ENCODE measurements around the gene FUT6.

The FUT6 gene

DNA sequence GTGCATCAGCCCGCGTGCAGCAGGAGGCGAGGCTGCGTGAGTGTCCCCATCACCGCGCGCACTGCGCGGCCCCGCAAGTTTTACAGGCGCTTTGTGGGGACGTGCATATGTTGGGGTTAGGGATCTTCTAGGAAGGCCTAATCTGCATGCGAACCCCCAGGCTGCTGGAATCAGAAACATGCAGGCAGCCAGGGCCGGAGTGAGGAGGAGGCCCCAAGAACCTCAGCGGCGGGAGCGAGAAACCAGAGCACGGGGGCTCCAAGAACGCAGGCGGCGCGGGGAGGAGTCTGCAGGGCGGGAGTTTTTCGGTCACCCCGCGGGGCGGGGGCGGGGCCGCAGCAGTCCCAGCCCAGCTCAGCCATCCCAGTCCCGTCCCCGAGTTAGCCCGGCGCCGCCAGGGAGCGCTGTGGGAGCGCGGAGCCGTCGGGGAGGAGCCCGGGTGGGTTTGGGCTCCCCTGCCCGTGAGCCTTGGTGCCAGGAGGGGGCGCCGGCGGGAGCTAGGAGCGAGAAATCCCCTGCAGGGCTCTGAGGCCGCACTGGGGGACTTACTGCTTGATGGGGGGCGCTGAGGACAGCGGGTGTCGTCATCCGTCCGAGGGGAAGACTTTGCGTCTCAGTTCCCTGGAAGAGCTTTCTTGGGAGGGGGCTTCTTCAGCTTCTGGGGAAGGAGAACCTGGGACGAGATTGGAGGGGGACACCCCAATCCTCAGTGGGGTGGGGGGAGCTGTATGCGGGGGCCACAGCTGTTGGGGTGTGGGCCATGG is 35.6 kb downstream of the FUT6 start:
- DNase-seq, result peak; percentile 30

DNA sequence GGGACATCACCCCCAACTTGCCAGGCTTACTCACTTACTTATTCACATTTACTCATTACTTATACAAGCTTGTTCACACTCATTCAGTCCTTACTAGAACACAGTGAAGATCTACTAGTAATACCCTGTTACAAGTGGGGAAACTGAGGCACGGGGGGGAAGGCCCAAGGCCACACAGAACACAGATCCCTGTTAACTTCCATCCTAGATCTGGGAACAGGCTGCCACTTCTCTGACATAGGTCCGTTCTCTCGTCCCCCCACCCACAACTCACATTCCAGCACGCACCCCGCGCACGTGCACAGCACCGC is 36.1 kb downstream of the FUT6 start:
- no peak for DNase-seq

- no peak for DNase-seq
Measured at GRCh38 chr19:5801796-5802619, 37.5 kb downstream of the FUT6 start.

DNA sequence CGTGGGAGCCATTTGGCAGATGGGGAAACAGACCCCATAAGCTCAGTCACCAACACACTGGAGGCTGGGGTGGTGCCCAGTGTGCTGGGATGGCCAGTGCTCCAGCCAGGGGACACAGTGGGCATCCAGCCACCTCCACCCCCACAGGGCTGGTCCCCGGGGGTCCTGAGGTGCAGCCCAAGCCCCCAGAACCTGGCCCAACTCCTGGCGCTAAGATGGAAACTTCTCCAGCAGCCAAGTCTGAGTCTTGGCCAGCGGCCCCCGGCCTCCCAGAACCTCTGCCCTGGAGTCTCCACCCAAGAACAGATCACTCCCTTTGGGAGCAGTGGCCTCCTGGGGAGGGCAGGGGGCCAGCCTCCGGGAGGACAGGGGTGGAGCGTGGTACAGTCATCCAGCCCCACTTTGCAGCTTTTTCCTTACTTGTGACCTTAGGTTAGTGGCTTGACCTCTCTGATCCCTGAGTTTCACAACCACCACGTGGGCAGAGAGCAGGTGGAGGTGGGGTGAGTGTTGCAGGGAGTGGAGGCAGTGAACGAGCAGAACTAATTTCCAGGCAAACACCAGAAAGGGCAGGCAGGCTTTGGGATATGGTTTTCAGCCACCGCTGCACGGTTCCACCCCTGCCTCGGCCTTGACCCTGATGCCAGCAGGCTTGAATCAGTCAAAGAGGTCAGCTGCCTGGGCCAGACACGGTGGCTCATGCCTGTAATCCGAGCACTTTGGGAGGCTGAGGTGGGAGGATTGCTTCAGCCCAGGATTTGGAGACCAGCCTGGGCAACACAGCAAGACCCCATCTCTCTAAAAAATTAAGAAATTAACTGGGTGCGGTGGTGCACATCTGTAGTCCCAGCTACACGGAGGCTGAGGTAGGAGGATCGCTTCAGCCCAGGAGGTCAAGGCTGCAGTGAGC is 38.9 kb downstream of the FUT6 start:
- no peak for DNase-seq

- DNase-seq, result no peak
Measured at GRCh38 chr19:5799247-5800241, 40.0 kb downstream of the FUT6 start.

GRCh38 chr19:5798244-5798643 is 41.3 kb downstream of the FUT6 start:
- DNase-seq, result no peak

GRCh38 chr19:5795382-5795919 is 44.1 kb downstream of the FUT6 start:
- DNase-seq, result no peak

DNA sequence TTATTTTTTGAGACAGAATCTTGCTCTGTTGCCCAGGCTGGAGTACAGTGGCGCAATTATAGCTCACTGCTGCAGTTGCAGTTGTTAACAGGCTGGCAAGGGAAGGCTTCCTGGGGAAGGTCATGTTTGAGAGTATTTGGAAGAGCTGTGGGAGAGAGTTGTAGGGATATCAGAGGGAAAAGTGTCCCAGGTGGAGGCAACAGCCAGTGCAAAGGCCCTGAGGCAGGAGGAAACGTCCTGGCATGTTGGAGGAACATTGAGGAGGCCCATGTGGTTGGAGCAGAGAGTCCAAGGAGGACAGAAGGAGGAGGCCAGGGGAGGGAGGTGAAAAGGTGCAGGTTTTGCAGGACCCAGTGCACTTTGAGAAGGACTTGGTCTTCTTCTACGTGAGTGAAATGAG is 46.3 kb downstream of the FUT6 start:
- no peak for DNase-seq

DNA sequence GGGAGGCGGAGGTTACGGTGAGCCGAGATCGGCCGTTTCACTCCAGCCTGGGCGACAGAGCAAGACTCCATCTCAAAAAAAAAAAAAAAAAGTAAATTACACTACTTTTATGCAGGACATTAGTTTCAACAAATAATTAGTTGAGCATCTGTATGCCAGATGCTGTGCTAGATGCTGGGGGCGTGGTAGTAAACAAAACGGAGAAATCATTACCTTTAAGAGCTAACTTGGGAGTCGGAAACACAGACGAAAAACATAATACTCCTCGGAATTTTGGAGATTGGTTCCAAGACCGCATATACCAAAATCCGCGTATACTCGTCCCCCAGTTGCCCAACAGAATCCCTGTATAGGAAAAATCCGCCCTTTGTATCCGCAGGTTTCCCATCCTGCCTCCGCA is 47.3 kb downstream of the FUT6 start:
- no peak for DNase-seq

GRCh38 chr19:5790559-5791520 is 48.7 kb downstream of the FUT6 start, which contains the start of gene DUS3L:
Gene DUS3L (minus strand): TSS chr19:5791163. CDS start chr19:5791141, 22 bp downstream.
- peak; percentile 84 for DNase-seq

DNA sequence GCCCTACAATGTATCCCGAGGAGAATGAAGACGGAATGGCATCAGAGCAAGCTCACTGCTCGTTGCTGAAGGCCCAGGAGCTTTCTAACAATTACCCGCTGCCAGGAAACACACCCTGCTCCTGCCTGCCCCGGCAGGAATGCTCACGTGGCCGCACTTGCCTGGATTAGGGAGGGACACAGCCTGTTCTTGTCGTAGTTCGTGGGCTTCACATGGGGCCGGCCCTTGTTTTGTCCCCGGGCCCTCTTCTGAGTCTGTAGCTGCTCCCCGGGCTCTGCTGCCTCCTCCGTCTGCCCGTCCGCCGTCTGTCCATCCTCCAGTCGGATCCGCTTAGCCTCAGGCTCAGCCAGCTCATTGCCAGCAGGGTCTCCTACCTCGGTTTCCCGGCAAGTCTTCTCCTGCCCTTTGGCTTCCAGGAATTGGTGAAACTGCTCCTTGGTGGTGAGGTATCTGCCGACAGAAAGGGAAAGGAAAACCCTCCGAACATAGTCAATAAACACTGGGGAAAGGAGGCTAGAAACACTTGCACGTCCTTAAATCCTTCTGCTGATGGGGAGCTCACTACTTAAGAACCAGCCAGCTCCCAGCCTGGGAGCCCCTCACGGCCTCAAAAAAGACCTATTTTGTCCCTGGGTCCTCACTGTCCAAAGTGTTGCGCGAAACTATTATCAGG is 49.5 kb downstream of the FUT6 start:
- no peak for DNase-seq

DNA sequence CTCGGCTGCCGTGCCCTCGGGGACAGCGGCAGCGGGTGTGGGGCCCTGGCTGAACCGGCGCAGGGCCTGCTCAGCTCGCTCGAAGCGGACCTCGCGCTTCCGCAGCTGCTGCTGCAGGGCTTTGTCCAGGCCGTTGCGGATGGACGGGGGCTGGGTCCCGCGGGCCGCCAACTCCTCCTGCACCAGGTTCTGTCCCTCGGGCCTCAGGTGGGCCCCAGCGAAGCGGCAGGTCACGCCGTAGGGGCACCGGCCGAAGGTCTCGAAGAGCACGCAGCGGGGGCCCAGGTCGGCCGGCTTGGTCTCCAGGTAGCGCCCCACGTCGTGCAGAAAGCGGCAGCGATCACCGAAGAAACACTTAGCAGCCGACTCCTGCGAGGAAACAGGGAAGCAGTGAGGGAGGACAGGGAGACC is 50.1 kb downstream of the FUT6 start:
- DNase-seq, result no peak

DNA sequence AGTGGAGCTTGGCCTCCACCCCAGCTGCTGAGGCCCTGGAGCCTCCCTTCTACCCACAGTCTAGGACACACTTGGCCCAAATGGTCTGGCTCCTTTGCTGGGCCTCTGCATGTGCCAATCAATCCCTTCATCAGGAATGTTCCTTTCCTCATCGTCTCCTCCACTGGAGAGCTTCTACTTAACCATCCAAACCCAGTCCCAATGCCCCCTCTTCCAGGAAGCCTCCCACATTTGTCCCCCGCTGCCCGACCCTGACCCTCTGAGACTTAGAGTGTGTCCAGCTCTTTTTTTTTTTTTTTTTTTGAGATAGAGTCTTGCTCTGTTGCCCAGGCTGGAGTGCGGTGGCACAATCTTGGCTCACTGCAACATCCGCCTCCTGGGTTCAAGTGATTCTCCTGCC is 51.1 kb downstream of the FUT6 start:
- no peak for DNase-seq

- no peak for DNase-seq
Measured at GRCh38 chr19:5787409-5788182, 51.9 kb downstream of the FUT6 start.

DNA sequence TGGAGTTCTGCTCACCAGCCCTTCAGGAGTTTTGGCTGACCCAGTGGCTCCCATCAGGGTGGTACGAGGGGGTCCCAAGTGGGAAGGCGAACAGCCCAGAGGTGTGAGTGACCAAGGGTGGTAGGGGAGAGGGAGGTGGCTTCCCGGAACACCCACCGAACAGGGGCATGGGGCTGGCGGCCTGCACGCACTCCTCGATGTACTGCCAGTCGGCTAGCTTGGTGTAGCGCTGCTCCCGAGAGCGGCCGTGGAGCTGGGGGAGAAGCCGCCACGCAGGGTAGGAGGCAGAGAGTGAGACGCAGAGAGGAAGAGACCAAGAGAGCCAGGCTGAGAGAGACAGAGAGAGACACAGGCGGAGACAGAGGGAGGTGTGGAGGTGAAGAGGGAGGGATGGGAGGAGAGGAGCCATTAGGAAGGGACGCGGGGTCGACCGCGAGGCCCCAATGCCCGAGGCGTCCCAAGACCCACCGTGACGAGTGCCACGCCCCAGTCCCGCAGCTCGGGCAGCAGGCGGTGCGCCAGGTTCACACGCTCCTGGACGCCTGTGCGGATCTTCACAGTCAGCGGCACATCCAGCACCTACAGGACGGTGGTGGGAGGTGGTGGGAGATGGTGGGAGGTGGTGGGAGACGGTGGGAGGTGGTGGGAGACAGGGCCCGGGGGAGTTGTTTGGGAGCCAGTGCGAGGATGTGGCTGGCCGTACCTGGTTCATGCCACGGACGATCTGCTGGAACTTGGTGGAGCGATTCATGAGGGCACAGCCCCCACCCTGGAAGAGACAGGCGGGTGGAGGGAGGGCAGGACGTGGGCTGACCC is 52.7 kb downstream of the FUT6 start:
- DNase-seq, result no peak

DNA sequence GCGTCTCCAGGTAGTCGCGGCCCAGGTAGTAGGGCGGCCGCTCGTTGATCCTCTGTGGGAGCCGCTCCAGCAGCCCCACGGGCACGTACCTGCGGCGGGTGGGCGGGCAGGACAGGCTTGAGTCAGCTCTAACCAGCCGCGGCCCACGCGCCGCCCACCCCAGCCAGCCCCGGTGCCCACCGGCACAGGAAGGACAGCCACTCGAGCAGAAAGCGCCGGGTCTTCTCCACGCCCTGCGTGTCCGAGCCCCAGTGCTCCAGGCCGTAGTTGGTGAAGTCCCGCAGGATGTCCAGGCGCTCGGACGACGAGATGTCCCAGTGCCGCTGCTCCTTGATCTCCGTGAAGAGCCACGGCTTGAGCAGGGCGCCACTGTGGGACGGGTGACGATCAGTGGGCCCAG is 54.1 kb downstream of the FUT6 start:
- no peak for DNase-seq

- DNase-seq, result no peak
Measured at GRCh38 chr19:5784581-5785147, 54.8 kb downstream of the FUT6 start, which contains the start of gene PRR22. Gene PRR22 (minus strand): TSS chr19:5784746. CDS start chr19:5784660, 86 bp downstream.
